Suprapubic skin (tissue), 4 donors: Measurements from ENCODE around the gene SEMA6B.

Experiments used
- CTCF ChIP-seq, 2 donors: fragments of 200-600 bp in 1 of 2; fragments of 450-650 bp in 1 of 2; sonication (generic) in 1 of 2; IDR thresholded peaks; one replicate each; pipeline ENCODE4 v1.5.1; 2016 to 2019; ENCODE audit warnings: antibody characterized with exemption in 2 of 2, mild to moderate bottlenecking in 1 of 2, moderate library complexity in 1 of 2
- EP300 ChIP-seq: sonication (generic); formaldehyde crosslinking; IDR thresholded peaks from one replicate; pipeline ENCODE4 v1.6.1; 2017; ENCODE audit warnings: antibody characterized with exemption
- POLR2A ChIP-seq, 2 donors: fragments of 450-650 bp; IDR thresholded peaks; one replicate each; pipeline ENCODE4 v1.6.1; 2017; ENCODE audit warnings: antibody characterized with exemption in 2 of 2, mild to moderate bottlenecking in 2 of 2, moderate library complexity in 2 of 2
- POLR2AphosphoS5 ChIP-seq, 3 donors: sonication (generic); formaldehyde crosslinking; IDR thresholded peaks; one replicate each; pipeline ENCODE4 v1.6.1; 2017; ENCODE audit warnings: antibody characterized with exemption in 3 of 3

- TF ChIP-seq POLR2AphosphoS5 (IDR thresholded peaks at IDR 0.05) (no peak), CTCF (IDR thresholded peaks at IDR 0.05) (no peak), POLR2A (IDR thresholded peaks at IDR 0.05) (no peak), EP300 (no peak)
Measured at GRCh38 chr19:4550018-4550417, 9.5 kb downstream of the SEMA6B start.
